Nephron progenitor cell (in vitro differentiated cells): Measurements from ENCODE around the gene PTGES3L.

Experiments used
- DNase-seq: peaks from one replicate; pipeline ENCODE4 v3.0.0; 2021
- H3K27ac Mint-ChIP-seq: 2 replicates; pipeline ENCODE4 v1.8.0; 2021; ENCODE audit warnings: mild to moderate bottlenecking, moderate library complexity, mixed read lengths
- H3K27me3 Mint-ChIP-seq: 2 replicates; pipeline ENCODE4 v1.8.0; 2021; ENCODE audit warnings: mild to moderate bottlenecking, low read depth, mixed read lengths; ENCODE audit not compliant: poor library complexity
- H3K36me3 Mint-ChIP-seq: 2 replicates; pipeline ENCODE4 v1.8.0; 2021; ENCODE audit warnings: low read depth, mixed read lengths
- H3K4me1 Mint-ChIP-seq: 2 replicates; pipeline ENCODE4 v1.8.0; 2021; ENCODE audit warnings: mixed read lengths
- H3K4me3 Mint-ChIP-seq: 2 replicates; pipeline ENCODE4 v1.8.0; 2021; ENCODE audit warnings: mild to moderate bottlenecking, moderate library complexity, mixed read lengths
- H3K9me3 Mint-ChIP-seq: 2 replicates; pipeline ENCODE4 v1.8.0; 2021; ENCODE audit warnings: mild to moderate bottlenecking, moderate library complexity, mixed read lengths
- TF ChIP-seq, protein P1 (sequence below): fragments of 200-600 bp; sonication (generic); IDR thresholded peaks from 2 replicates; pipeline ENCODE4 v1.5.0; 2021; ENCODE audit warnings: antibody characterized with exemption

PTGES3L gene

DNA sequence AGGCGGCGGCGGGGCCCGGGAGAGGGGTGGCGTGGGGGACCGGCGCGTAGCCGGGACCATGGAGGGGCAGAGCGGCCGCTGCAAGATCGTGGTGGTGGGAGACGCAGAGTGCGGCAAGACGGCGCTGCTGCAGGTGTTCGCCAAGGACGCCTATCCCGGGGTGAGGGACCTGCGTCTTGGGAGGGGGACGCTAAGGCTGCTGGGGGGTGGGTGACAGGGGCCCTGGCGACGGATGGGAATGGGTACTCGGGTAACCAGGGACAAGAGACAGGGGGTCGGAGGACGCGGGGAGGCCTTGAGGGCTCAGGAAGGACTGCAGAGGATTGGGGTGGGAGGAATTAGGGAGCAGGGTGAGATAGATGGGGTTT lies 45.4 kb upstream of the PTGES3L start:
- Mint-ChIP-seq H3K27ac (no peak overlapping the region), H3K4me3 (peak overlapping the region; percentile 92), H3K27me3 (no peaks in the 10 kb centered on the region), H3K4me1 (peaks cover 61% of the 10 kb centered on the region), H3K36me3 (no peaks in the 10 kb centered on the region), H3K9me3 (no peaks in the 10 kb centered on the region)
- DNase-seq = no peak
- TF ChIP-seq, protein P1, sequence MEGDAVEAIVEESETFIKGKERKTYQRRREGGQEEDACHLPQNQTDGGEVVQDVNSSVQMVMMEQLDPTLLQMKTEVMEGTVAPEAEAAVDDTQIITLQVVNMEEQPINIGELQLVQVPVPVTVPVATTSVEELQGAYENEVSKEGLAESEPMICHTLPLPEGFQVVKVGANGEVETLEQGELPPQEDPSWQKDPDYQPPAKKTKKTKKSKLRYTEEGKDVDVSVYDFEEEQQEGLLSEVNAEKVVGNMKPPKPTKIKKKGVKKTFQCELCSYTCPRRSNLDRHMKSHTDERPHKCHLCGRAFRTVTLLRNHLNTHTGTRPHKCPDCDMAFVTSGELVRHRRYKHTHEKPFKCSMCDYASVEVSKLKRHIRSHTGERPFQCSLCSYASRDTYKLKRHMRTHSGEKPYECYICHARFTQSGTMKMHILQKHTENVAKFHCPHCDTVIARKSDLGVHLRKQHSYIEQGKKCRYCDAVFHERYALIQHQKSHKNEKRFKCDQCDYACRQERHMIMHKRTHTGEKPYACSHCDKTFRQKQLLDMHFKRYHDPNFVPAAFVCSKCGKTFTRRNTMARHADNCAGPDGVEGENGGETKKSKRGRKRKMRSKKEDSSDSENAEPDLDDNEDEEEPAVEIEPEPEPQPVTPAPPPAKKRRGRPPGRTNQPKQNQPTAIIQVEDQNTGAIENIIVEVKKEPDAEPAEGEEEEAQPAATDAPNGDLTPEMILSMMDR = no peak

DNA sequence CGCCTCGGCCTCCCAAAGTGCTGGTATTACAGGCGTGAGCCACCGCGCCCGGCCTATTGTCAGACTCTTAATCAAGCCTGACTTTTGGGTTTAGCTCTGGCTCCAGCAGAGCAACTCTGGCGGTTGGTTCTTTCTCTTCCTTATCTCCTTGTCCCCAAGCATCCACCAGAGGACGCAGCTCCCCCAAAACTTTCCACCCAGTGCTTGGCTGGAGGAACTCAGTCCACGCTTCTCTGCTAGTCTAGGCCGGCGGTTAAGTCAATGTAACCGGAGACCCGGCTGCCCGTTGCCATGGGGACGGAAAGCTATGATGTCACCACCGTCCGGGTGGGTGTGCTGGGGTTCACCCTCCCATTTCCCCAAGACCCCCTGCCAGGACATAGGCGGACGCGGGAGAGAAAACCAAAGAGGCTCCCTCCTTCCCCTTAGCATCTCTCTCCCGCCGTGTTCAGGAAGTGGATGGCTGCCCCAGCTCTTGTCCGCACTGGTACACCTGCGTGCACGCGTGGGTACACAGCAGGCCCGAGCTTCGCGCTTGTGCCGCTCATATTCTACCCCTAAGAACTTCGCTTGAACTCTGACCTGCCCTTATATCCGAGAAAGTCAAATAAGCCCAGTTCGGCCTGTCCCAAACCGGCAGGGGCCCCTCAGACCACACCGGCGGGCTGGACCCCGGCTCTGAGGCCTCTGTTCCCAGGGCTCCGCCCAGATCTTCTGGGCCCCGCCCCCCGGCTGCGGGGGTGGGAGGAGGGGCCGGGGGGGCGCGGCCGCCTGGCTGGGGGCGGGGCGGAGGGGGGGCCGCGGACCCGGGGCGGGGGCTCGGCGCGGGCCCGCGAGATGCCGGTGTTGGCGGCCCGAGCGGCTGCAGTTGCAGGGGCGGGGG lies 44.8 kb upstream of the PTGES3L start, which contains the start of gene RND2:
Gene RND2 (plus strand): TSS at position 825 of the 883 bp plus-strand sequence. CDS start 117 bp downstream, outside the sequence.
- Mint-ChIP-seq H3K36me3 (no peaks in the 10 kb centered on the region), H3K9me3 (no peaks in the 10 kb centered on the region), H3K27me3 (no peaks in the 10 kb centered on the region), H3K4me1 (peaks cover 61% of the 10 kb centered on the region), H3K27ac (peak within 1 kb of the TSS; percentile 97), H3K4me3 (peak within 1 kb of the TSS; percentile 92)
- DNase-seq = peak; percentile 90
- TF ChIP-seq, protein P1 = peak; percentile 57

DNA sequence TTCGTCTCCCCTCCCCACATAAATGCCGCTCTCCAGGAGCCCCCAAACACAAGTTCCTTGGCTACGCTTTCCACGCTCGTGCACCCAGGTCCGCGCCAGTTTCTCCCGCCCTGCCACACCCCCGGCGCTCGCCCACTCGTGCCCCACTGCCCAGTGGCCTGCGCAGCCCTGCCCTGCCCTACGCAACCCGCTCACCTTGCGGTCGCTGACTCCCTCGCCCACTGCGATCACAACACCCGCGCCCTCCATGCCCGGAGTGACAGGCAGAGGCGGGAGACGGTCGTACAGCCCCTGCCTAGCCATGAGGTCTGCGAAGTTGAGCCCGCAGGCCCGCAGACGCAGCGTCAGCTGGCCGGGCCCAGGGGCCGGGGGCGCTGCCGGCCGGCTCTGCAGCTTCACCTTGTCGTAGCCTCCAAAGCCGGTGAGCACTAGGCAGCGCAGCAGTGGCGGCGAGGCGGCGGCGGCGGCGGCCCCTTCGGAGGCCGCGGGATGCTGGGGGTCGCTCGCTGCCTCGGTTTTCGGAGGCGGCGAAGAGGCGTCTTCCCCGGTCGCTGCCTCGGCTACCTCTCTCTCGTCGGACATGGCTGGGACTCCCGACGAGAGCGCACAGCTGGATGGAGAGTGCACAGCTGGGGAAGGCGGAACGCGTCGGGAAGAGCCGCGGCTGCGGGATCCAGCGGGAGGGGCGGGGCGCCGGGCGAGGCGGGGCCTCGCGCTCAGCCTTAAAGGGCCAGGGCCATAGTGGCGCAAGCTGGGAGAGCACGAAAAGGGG lies 42.0 kb upstream of the PTGES3L start, which contains the start of gene VAT1:
Gene VAT1 (minus strand): TSS at position 645 of the 772 bp plus-strand sequence. CDS start 63 bp downstream, at position 582.
- no peaks in the 10 kb centered on the region for H3K27me3 Mint-ChIP-seq
- peaks cover 56% of the 10 kb centered on the region for H3K4me1 Mint-ChIP-seq
- H3K9me3 Mint-ChIP-seq = no peaks in the 10 kb centered on the region
- peaks cover 8% of the 10 kb centered on the region for H3K36me3 Mint-ChIP-seq
- peak; percentile 87 for DNase-seq
- peak within 1 kb of the TSS; percentile 95 for H3K4me3 Mint-ChIP-seq
- TF ChIP-seq, protein P1 = no peak
- peak within 1 kb of the TSS; percentile 87 for H3K27ac Mint-ChIP-seq

DNA sequence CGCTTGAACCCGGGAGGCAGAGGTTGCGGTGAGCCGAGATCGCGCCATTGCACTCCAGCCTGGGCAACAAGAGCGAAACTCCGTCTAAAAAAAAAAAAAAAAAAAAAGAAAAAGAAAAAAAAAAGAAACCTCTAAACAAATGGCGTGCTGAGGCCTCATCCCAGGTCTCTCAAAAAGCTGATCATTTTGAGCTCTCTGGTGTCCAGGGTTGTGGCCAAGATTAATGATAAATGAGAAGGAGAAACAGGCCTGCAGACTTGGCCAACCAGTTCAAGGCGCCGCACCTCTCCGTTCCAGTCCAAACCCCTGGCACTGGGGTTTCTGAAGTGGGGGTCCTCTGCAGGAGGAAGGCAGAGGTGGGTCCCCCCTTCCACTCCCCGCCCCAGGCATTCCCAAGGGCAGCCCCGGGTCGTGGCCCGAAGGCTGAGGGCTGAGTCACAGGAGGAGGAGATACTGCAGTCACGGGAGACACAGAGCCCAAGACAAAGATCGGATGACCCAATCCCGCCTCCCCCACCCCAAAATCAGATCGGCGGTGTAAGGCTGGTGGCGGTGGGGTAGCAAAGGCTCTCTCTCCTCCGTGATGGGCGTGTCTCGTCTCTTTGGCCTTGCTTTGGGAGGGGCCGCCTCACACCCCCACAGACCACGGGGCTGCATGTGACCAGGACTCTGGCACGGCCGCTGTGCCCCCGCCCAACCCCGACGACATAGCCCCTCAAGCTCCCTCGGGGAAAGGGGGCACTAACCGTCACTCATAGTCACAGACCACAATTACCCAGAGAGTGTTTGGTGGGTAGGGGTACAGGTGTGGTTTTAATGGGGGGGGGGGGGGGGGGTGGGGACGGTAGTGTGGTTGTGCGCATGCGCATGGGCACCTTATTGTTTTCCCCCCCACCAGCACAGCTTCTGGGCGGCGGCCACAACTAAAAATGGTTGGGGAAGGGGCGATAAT lies 41.2 kb upstream of the PTGES3L start:
- Mint-ChIP-seq H3K36me3 (peaks cover 8% of the 10 kb centered on the region), H3K9me3 (no peaks in the 10 kb centered on the region), H3K4me3 (peak overlapping the region; percentile 95), H3K27me3 (peaks cover 2% of the 10 kb centered on the region), H3K27ac (peak overlapping the region; percentile 87), H3K4me1 (peaks cover 55% of the 10 kb centered on the region)
- TF ChIP-seq, protein P1 = no peak
- peak; percentile 54 for DNase-seq

DNA sequence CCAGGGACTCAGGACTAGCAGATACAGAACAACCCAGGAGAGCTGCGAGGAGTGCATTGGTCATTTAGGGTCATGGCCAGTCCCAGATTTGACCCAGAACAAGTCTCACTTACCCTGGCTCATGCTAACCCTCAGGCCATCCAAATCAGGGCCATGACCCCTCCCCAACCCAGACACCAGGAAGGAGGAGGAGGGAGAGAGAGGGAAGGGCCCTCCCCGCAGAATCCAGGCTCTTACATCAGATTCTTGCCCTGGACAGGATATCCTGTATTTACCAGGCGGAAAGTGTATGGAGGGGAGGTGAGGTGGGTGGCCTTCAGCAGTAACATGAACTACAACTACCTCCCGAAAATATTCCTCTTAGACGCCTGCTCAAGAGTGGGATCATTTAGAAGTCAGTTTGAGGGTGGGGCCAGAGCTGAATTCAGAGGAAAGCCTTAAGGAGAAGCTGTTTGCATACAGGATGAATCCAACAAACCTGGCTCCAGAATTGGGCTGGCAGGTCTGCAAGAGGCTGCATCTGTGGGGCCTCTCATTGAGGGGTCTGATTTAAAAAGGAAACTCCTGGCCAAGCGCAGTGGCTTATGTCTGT lies 40.2 kb upstream of the PTGES3L start:
- H3K4me1 Mint-ChIP-seq = peaks cover 65% of the 10 kb centered on the region
- no peaks in the 10 kb centered on the region for H3K9me3 Mint-ChIP-seq
- H3K27me3 Mint-ChIP-seq = peaks cover 2% of the 10 kb centered on the region
- peak overlapping the region; percentile 79 for H3K27ac Mint-ChIP-seq
- H3K36me3 Mint-ChIP-seq = peaks cover 14% of the 10 kb centered on the region
- peak overlapping the region; percentile 95 for H3K4me3 Mint-ChIP-seq
- TF ChIP-seq, protein P1 = no peak
- DNase-seq = no peak
